HG03565 (cell line): Measurements from ENCODE around the gene KCNA10.
A peak's percentile ranks its signal among the peaks of the same experiment; 100 is the strongest.

ENCODE experiments used
- ATAC-seq: cut with Tn5 transposase; IDR thresholded peaks from one replicate; pipeline ENCODE4 v1.9.1; 2021; ENCODE audit warnings: mild to moderate bottlenecking, moderate library complexity; ENCODE audit not compliant: unreplicated experiment

KCNA10 gene

GRCh38 chr1:110502402-110503151 is 16.4 kb downstream of the KCNA10 start:
- ATAC-seq = no peak

GRCh38 chr1:110501488-110502132 is 17.4 kb downstream of the KCNA10 start:
- no peak for ATAC-seq

GRCh38 chr1:110498270-110498669 is 20.7 kb downstream of the KCNA10 start:
- no peak for ATAC-seq

GRCh38 chr1:110495926-110496600 is 22.9 kb downstream of the KCNA10 start:
- ATAC-seq = peak; percentile 67

GRCh38 chr1:110494522-110495406 is 24.2 kb downstream of the KCNA10 start:
- no peak for ATAC-seq

- ATAC-seq = no peak
Observed at GRCh38 chr1:110494036-110494435, 24.9 kb downstream of the KCNA10 start.

GRCh38 chr1:110493059-110493699 is 25.8 kb downstream of the KCNA10 start:
- no peak for ATAC-seq

- ATAC-seq = no peak
Observed at GRCh38 chr1:110492573-110492972, 26.4 kb downstream of the KCNA10 start.

- no peak for ATAC-seq
Observed at GRCh38 chr1:110490791-110491451, 28.1 kb downstream of the KCNA10 start.

GRCh38 chr1:110489973-110490542 is 28.9 kb downstream of the KCNA10 start:
- ATAC-seq = no peak

- ATAC-seq = no peak
Observed at GRCh38 chr1:110489406-110489805, 29.6 kb downstream of the KCNA10 start.

GRCh38 chr1:110488867-110489266 is 30.1 kb downstream of the KCNA10 start:
- ATAC-seq = no peak

- ATAC-seq = no peak
Observed at GRCh38 chr1:110488161-110488560, 30.8 kb downstream of the KCNA10 start.

- ATAC-seq = no peak
Observed at GRCh38 chr1:110487726-110488125, 31.2 kb downstream of the KCNA10 start.

- no peak for ATAC-seq
Observed at GRCh38 chr1:110485725-110486124, 33.2 kb downstream of the KCNA10 start.

GRCh38 chr1:110484801-110485200 is 34.2 kb downstream of the KCNA10 start:
- no peak for ATAC-seq

- no peak for ATAC-seq
Observed at GRCh38 chr1:110483308-110483685, 35.7 kb downstream of the KCNA10 start.

- no peak for ATAC-seq
Observed at GRCh38 chr1:110482662-110483307, 36.2 kb downstream of the KCNA10 start.

- ATAC-seq = no peak
Observed at GRCh38 chr1:110481968-110482623, 36.9 kb downstream of the KCNA10 start.
